ENCODE data around the gene BRICD5.

DNA sequence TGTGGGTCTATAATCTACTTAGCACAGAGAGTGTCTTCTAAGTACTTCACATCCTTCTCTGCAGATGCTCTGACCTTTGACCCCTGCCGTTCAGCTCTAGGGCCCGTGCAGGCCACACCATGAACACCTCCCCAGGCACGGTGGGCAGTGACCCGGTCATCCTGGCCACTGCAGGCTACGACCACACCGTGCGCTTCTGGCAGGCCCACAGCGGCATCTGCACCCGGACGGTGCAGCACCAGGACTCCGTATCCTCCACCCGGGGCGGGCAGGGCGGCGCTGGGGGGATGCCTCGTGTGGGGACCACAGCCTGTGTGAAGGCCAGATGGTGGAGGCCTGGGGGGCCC lies 4.7 kb downstream of the BRICD5 start:
- TF ChIP-seq CTCF (conservative IDR thresholded peaks at IDR 0.05): 0 out of 2 replicates have a peak, but pooled peaks have one; percentile 1
- no peak for TF ChIP-seq EZH2 (IDR thresholded peaks at IDR 0.05; ENCODE audit: low read depth)

Measured in PC-9 (cell line).